Prostate gland (tissue), 2 donors: ENCODE measurements around the gene KAZN.

Source experiments
- POLR2A ChIP-seq: fragments of 450-650 bp; IDR thresholded peaks from one replicate; pipeline ENCODE4 v1.6.1; 2016; ENCODE audit warnings: antibody characterized with exemption, mild to moderate bottlenecking
- POLR2AphosphoS5 ChIP-seq: sonication (generic); formaldehyde crosslinking; IDR thresholded peaks from one replicate; pipeline ENCODE4 v1.6.1; 2017; ENCODE audit warnings: antibody characterized with exemption
- TF ChIP-seq, protein P1 (sequence below), 4 experiments: fragments of 200-600 bp in 2 of 4; fragments of 450-650 bp in 2 of 4; sonication (generic) in 2 of 4; IDR thresholded peaks; 1 replicate in 3 of 4; 2 replicates in 1 of 4; pipeline ENCODE4 v1.5.1; 2016 to 2019; ENCODE audit warnings: antibody characterized with exemption in 4 of 4, mild to moderate bottlenecking in 2 of 4, moderate library complexity in 2 of 4

GRCh38 chr1:14841951-14842350 is 243.5 kb downstream of the KAZN start:
- TF ChIP-seq, protein P1, sequence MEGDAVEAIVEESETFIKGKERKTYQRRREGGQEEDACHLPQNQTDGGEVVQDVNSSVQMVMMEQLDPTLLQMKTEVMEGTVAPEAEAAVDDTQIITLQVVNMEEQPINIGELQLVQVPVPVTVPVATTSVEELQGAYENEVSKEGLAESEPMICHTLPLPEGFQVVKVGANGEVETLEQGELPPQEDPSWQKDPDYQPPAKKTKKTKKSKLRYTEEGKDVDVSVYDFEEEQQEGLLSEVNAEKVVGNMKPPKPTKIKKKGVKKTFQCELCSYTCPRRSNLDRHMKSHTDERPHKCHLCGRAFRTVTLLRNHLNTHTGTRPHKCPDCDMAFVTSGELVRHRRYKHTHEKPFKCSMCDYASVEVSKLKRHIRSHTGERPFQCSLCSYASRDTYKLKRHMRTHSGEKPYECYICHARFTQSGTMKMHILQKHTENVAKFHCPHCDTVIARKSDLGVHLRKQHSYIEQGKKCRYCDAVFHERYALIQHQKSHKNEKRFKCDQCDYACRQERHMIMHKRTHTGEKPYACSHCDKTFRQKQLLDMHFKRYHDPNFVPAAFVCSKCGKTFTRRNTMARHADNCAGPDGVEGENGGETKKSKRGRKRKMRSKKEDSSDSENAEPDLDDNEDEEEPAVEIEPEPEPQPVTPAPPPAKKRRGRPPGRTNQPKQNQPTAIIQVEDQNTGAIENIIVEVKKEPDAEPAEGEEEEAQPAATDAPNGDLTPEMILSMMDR (IDR thresholded peaks at IDR 0.05) = no peak
- TF ChIP-seq POLR2A = no peak
- no peak for TF ChIP-seq POLR2AphosphoS5
